Bronchial epithelial cell (primary cell): ENCODE measurements around the gene TSPAN17. TPM values are rescaled to one million over a fixed set of nuclear protein-coding genes. Genes with fewer than 3 reads are reported as not detected.

Experiments used
- DNase-seq: peaks from one replicate; pipeline ENCODE4 v3.0.0-alpha.2; 2010; ENCODE audit warnings: low read depth
- FAIRE-seq: peaks from 2 replicates; lab custom pipeline; 2011; peaks lifted over from hg19 to GRCh38; lab: Jason Lieb, UNC
- H3K27me3 ChIP-seq: 2 replicates; pipeline ENCODE4 v1.5.1; 2011; ENCODE audit warnings: low read length; ENCODE audit not compliant: control insufficient read depth, insufficient read depth
- H3K36me3 ChIP-seq: 2 replicates; pipeline ENCODE4 v1.5.1; 2011; ENCODE audit warnings: low read length; ENCODE audit not compliant: control insufficient read depth, insufficient read depth
- H3K4me3 ChIP-seq: 2 replicates; pipeline ENCODE4 v1.5.1; 2011; ENCODE audit warnings: mild to moderate bottlenecking, low read depth, low read length, control low read depth
- CTCF ChIP-seq: IDR thresholded peaks from 2 replicates; pipeline ENCODE4 v1.5.1; 2011; ENCODE audit warnings: mild to moderate bottlenecking, moderate library complexity, low read length, control low read depth, inconsistent platforms; ENCODE audit not compliant: insufficient read depth, severe bottlenecking
- total RNA-seq: library from RNA; depleted of rRNA; stranded (reverse); fragments of >200 nt; gene quantifications from 2 replicates; pipeline ENCODE4 v1.2.1, GENCODE V29; 2014

TSPAN17 gene
- total RNA-seq, 1 donor from 2014 or later: 46.3 TPM

- Histone ChIP-seq H3K27me3 (no peaks in the 10 kb centered on the region), H3K36me3 (no peaks in the 10 kb centered on the region), H3K4me3 (no peak overlapping the region)
- FAIRE-seq (no peak), DNase-seq (no peak)
- TF ChIP-seq CTCF: no peak
These were observed 1.1 kb upstream of the TSPAN17 start for GRCh38 chr5:176646049-176646706.

- FAIRE-seq: no peak
- DNase-seq: no peak
- H3K36me3 ChIP-seq: no peaks in the 10 kb centered on the region
- TF ChIP-seq CTCF: no peak
- H3K4me3 ChIP-seq: peak overlapping the region; percentile 70
- H3K27me3 ChIP-seq: no peaks in the 10 kb centered on the region
These were observed 616 bp upstream of the TSPAN17 start for GRCh38 chr5:176646707-176647029.

GRCh38 chr5:176647843-176648473, 674 bp downstream of the TSPAN17 start:
- no peak for TF ChIP-seq CTCF
- Histone ChIP-seq H3K4me3 (peak overlapping the region; percentile 70), H3K36me3 (no peaks in the 10 kb centered on the region), H3K27me3 (no peaks in the 10 kb centered on the region)
- FAIRE-seq (no peak), DNase-seq (peak; percentile 30)

- Histone ChIP-seq H3K4me3 (no peak overlapping the region), H3K27me3 (no peaks in the 10 kb centered on the region), H3K36me3 (no peaks in the 10 kb centered on the region)
- DNase-seq (no peak), FAIRE-seq (no peak)
- no peak for TF ChIP-seq CTCF
These were observed 1.4 kb downstream of the TSPAN17 start for GRCh38 chr5:176648474-176649194.

- DNase-seq (no peak), FAIRE-seq (no peak)
- Histone ChIP-seq H3K4me3 (no peak overlapping the region), H3K27me3 (no peaks in the 10 kb centered on the region), H3K36me3 (peaks cover 2% of the 10 kb centered on the region)
- TF ChIP-seq CTCF: no peak
These were observed 3.1 kb downstream of the TSPAN17 start for GRCh38 chr5:176650354-176650884.
